ENCODE data around the gene GNG12.
A peak's percentile ranks its signal among the peaks of the same experiment; 100 is the strongest.
"Not testable (repeated sequence)": the region's sequence is repeated elsewhere in the genome, so short reads cannot be mapped to it uniquely, and the experiment has no call there.

The GNG12 gene

GRCh38 chr1:67747671-67748546 lies 85.4 kb downstream of the GNG12 start:
- in situ Hi-C loops (cut with HindIII; ENCODE audit: low pct_ligation_motif_present, low pct_unique_long_range_greater_than_20kb, low sequenced_read_pairs), result no loop called here
- no peak for DNase-seq

- DNase-seq, result no peak
- in situ Hi-C loops (cut with HindIII; ENCODE audit: low pct_ligation_motif_present, low pct_unique_long_range_greater_than_20kb, low sequenced_read_pairs), result no loop called here
These were observed 87.2 kb downstream of the GNG12 start for GRCh38 chr1:67745875-67746698.

GRCh38 chr1:67743072-67743725 lies 90.1 kb downstream of the GNG12 start:
- in situ Hi-C loops (cut with HindIII; ENCODE audit: low pct_ligation_motif_present, low pct_unique_long_range_greater_than_20kb, low sequenced_read_pairs), result no loop called here
- no peak for DNase-seq

GRCh38 chr1:67741736-67742135 lies 91.5 kb downstream of the GNG12 start:
- in situ Hi-C loops (cut with HindIII; ENCODE audit: low pct_ligation_motif_present, low pct_unique_long_range_greater_than_20kb, low sequenced_read_pairs), result no loop called here
- DNase-seq, result no peak

- in situ Hi-C loops (cut with HindIII; ENCODE audit: low pct_ligation_motif_present, low pct_unique_long_range_greater_than_20kb, low sequenced_read_pairs), result no loop called here
- no peak for DNase-seq
These were observed 92.1 kb downstream of the GNG12 start for GRCh38 chr1:67741121-67741520.

- in situ Hi-C loops (cut with HindIII; ENCODE audit: low pct_ligation_motif_present, low pct_unique_long_range_greater_than_20kb, low sequenced_read_pairs), result no loop called here
- DNase-seq, result no peak
These were observed 92.7 kb downstream of the GNG12 start for GRCh38 chr1:67740543-67740942.

GRCh38 chr1:67739361-67739760 lies 93.9 kb downstream of the GNG12 start:
- in situ Hi-C loops (cut with HindIII; ENCODE audit: low pct_ligation_motif_present, low pct_unique_long_range_greater_than_20kb, low sequenced_read_pairs), result no loop called here
- no peak for DNase-seq

- no peak for DNase-seq
- in situ Hi-C loops (cut with HindIII; ENCODE audit: low pct_ligation_motif_present, low pct_unique_long_range_greater_than_20kb, low sequenced_read_pairs), result no loop called here
These were observed 94.9 kb downstream of the GNG12 start for GRCh38 chr1:67738401-67738800.

- no peak for DNase-seq
- in situ Hi-C loops (cut with HindIII; ENCODE audit: low pct_ligation_motif_present, low pct_unique_long_range_greater_than_20kb, low sequenced_read_pairs), result no loop called here
These were observed 95.4 kb downstream of the GNG12 start for GRCh38 chr1:67737875-67738274.

GRCh38 chr1:67736750-67737149 lies 96.5 kb downstream of the GNG12 start:
- in situ Hi-C loops (cut with HindIII; ENCODE audit: low pct_ligation_motif_present, low pct_unique_long_range_greater_than_20kb, low sequenced_read_pairs), result no loop called here
- DNase-seq, result no peak

- in situ Hi-C loops (cut with HindIII; ENCODE audit: low pct_ligation_motif_present, low pct_unique_long_range_greater_than_20kb, low sequenced_read_pairs), result no loop called here
- DNase-seq, result peak; percentile 75
These were observed 97.2 kb downstream of the GNG12 start for GRCh38 chr1:67735806-67736627.

- in situ Hi-C loops (cut with HindIII; ENCODE audit: low pct_ligation_motif_present, low pct_unique_long_range_greater_than_20kb, low sequenced_read_pairs), result no loop called here
These were observed 98.1 kb downstream of the GNG12 start for GRCh38 chr1:67735206-67735605.

GRCh38 chr1:67734323-67734690 lies 99.0 kb downstream of the GNG12 start:
- DNase-seq, result no peak
- in situ Hi-C loops (cut with HindIII; ENCODE audit: low pct_ligation_motif_present, low pct_unique_long_range_greater_than_20kb, low sequenced_read_pairs), result no loop called here

More at GRCh38 chr1:67735206-67735605, 98.1 kb downstream of the GNG12 start:
- DNase-seq, result no peak

GRCh38 chr1:67733681-67734322 lies 99.5 kb downstream of the GNG12 start:
- in situ Hi-C loops (cut with HindIII; ENCODE audit: low pct_ligation_motif_present, low pct_unique_long_range_greater_than_20kb, low sequenced_read_pairs), result no loop called here
- DNase-seq, result no peak

- no peak for DNase-seq
- in situ Hi-C loops (cut with HindIII; ENCODE audit: low pct_ligation_motif_present, low pct_unique_long_range_greater_than_20kb, low sequenced_read_pairs), result no loop called here
These were observed 100.5 kb downstream of the GNG12 start for GRCh38 chr1:67732750-67733151.

GRCh38 chr1:67731322-67731721 lies 101.9 kb downstream of the GNG12 start:
- in situ Hi-C loops (cut with HindIII; ENCODE audit: low pct_ligation_motif_present, low pct_unique_long_range_greater_than_20kb, low sequenced_read_pairs), result no loop called here

GRCh38 chr1:67730312-67730711 lies 103.0 kb downstream of the GNG12 start:
- DNase-seq; in situ Hi-C loops (cut with HindIII; ENCODE audit: low pct_ligation_motif_present, low pct_unique_long_range_greater_than_20kb, low sequenced_read_pairs): not testable (repeated sequence)

More at GRCh38 chr1:67731322-67731721, 101.9 kb downstream of the GNG12 start:
- no peak for DNase-seq

GRCh38 chr1:67729872-67730271 lies 103.4 kb downstream of the GNG12 start:
- DNase-seq, result no peak
- in situ Hi-C loops (cut with HindIII; ENCODE audit: low pct_ligation_motif_present, low pct_unique_long_range_greater_than_20kb, low sequenced_read_pairs), result no loop called here

All from ACHN (cell line).